ENCODE data around the gene NOTCH4.

The NOTCH4 gene

GRCh38 chr6:32154514-32155161 lies 69.2 kb downstream of the NOTCH4 start:
- DNase-seq: peak; percentile 77

GRCh38 chr6:32153564-32154513 lies 70.0 kb downstream of the NOTCH4 start, which contains the start of gene PPT2:
PPT2 (plus strand) TSS chr6:32154141; CDS start chr6:32154595, 454 bp downstream.
- peak; percentile 83 for DNase-seq

- no peak for DNase-seq
Observed at GRCh38 chr6:32152769-32153563, 70.9 kb downstream of the NOTCH4 start.

GRCh38 chr6:32151863-32152768 lies 71.8 kb downstream of the NOTCH4 start, which contains the start of gene PRRT1:
PRRT1 (minus strand) TSS chr6:32151939; CDS start chr6:32151827, 112 bp downstream.
- no peak for DNase-seq

- DNase-seq: no peak
Observed at GRCh38 chr6:32151181-32151862, 72.5 kb downstream of the NOTCH4 start.

GRCh38 chr6:32149932-32150870 lies 73.7 kb downstream of the NOTCH4 start:
- DNase-seq: no peak

- no peak for DNase-seq
Observed at GRCh38 chr6:32149092-32149755, 74.6 kb downstream of the NOTCH4 start.

GRCh38 chr6:32148289-32149091 lies 75.4 kb downstream of the NOTCH4 start:
- peak; percentile 76 for DNase-seq

- no peak for DNase-seq
Observed at GRCh38 chr6:32147401-32148132, 76.3 kb downstream of the NOTCH4 start.

- DNase-seq: no peak
Observed at GRCh38 chr6:32146687-32147086, 77.2 kb downstream of the NOTCH4 start.

- no peak for DNase-seq
Observed at GRCh38 chr6:32146287-32146686, 77.6 kb downstream of the NOTCH4 start.

Data from CD4-positive, alpha-beta T cell treated with Interleukin-10 for 1 hour (primary cell).